NCI-H2107 treated with DMSO at 0.1 percent for 48 hours (cell line): ENCODE measurements around the gene NUCKS1.

Experiments
- DNase-seq: peaks from one replicate; lab custom pipeline; 2025; ENCODE audit not compliant: unreplicated experiment; lab: John Stamatoyannopoulos, UW

The NUCKS1 gene, protein sequence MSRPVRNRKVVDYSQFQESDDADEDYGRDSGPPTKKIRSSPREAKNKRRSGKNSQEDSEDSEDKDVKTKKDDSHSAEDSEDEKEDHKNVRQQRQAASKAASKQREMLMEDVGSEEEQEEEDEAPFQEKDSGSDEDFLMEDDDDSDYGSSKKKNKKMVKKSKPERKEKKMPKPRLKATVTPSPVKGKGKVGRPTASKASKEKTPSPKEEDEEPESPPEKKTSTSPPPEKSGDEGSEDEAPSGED

DNA sequence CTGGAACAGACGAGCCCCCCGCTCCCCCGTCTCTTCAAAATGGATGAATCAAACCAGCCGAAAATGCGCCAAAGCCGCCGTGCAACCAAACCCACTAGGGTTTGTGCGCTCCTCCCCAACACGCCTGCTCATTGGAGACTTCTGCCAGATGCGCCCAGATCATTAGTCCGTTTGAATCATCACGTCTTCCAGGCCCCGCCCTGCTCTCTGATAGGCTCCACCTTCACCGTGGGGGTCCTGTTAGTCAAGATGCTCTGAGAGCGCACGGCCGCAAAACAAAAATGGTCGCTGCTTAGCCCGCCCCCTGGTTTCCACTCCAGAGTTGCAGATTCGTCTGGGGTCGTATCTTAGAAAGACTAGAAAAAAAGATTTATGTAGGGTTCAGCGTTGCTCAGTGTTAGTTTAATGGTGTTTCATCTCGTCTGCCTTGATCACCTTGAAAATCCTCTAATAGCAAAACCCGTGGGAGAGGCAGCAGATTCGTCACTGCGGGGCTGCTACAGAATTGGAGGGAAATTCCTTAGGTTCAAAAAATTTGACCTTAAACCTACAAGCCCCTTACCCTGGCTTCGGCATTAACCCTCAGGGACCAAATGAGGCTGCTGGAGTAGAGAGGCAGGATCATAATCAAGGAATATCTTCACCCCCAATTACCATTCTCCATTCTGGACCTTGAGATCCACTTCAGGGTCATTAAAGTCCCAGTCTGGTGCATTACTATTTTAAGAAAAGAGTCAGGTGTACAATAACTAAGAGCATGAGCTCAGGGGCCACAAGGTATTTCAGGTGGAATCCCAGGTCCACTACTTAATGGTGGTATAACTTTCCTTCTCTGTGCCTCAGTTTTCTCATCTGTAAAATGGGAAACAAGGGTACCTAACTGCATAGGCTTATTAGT lies at the start of gene NUCKS1:
TSS of gene NUCKS1 (minus strand) at position 45 of the 898 bp plus-strand sequence. CDS start 209 bp downstream, outside the sequence.
- DNase-seq, result peak; percentile 98

DNA sequence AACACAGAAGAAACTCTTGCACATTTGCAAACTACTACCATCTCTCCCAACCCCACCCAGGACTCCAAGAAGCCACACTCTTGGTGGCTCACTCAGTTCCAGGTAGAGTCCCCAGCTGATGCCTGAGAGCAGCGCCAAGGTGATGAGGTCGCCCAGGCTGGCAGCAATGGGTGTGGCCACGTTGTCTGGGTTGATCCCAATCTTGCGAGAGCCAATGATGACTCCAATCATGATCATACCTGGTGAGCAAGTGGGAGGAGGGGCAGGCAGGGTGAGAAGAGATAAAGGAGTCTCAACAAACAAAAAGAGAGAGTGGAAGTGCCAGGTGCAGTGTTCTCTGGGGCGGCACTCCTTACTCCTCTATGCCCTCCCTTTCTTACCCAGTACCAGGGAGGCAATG lies 48.6 kb upstream of the NUCKS1 start:
- no peak for DNase-seq

DNA sequence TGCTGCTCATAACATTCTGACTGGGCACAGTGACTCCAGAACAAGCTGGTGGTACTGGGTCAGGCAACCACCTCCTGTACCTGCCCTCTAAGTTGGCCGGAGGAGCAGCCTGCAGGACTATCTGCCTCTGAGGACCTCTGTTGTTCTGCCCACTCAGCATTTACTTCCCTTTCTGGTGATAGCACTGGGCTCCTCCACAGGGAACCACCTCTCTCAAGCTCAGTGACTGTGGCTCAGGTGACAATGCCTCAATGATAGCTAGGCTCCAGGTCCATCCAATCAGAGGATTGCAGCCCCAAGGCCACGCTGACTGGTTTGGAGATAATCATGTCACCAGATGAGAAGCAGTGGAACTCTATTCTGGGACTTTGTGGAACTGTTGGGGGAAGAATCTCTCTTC lies 47.2 kb upstream of the NUCKS1 start:
- DNase-seq, result no peak

- no peak for DNase-seq
Observed at GRCh38 chr1:205794011-205794730, 44.2 kb upstream of the NUCKS1 start.

DNA sequence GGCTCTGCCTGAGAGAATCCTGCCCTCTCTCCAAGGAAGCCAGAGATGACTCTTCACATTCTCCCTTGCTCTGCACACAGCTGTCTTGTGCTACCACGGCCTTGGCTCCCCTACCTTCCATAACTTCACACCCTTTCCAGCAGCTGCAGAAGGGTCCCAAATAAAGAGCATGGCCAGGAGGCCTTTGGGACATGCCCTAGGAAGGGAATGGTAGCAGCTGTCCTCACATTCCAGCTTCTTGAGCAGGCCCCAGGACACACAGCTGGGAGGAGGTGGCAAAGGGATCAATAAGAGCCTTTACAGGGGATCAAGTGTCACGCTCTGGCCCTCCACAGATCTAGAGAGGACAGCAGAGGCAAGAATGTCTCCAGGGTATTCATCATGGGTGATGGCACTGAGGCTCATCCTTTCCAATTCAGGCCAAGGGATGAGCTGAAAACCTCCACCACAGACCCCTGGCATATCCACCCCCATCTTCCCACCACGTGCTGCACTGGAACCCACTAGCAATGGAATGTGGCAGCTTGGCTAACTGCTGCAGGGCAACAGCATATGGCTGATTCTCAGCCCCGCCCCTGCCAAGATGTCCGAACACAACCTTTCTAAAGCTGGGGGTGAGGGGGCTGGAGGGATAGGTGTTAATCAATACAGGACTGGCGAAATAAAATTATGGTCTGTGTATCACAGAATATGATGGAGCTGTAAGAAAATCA lies 43.1 kb upstream of the NUCKS1 start:
- DNase-seq, result no peak

DNA sequence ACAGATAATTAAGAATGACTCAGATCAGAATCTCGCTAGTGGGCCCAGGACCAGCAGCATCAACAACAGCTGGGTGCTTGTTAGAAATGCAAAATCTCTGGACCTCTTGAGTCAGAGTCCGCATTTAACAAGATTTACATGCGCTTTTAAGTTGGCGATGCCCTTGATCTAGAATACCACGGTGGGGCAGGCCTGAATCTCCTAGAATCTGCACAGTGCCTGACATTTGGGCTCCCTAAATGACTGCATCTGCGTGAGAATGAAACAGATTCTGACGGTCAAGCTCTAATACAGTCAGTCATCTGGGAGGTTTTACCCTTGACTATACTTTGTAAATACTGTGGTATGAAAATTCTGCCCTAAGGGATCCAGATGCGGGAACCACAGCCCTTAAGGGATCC lies 42.5 kb upstream of the NUCKS1 start:
- no peak for DNase-seq

- peak; percentile 62 for DNase-seq
Observed at GRCh38 chr1:205791568-205792180, 41.7 kb upstream of the NUCKS1 start.

- DNase-seq, result no peak
Observed at GRCh38 chr1:205787287-205787916, 37.4 kb upstream of the NUCKS1 start.

- no peak for DNase-seq
Observed at GRCh38 chr1:205786601-205787000, 36.6 kb upstream of the NUCKS1 start.

- DNase-seq, result no peak
Observed at GRCh38 chr1:205785446-205785845, 35.5 kb upstream of the NUCKS1 start.

DNA sequence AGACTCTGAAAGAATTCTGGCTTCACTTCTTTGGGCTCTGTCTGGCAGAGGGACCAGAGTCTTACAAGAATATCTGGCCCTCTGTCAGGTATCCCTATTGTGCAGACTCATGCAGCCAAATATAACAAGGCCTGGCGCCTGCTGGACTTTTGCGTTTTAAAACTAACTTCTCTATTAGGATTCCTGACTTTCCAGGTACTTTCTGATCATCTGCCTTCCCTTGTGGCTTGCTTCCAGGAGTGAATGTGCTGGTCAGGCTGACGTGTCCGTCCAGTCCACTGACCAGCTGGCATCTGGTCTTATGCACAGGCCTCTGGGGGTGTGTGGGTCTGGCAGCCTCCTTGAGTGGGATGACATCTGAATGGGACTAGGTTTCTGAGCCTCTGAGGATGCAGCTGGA lies 33.9 kb upstream of the NUCKS1 start:
- no peak for DNase-seq

DNA sequence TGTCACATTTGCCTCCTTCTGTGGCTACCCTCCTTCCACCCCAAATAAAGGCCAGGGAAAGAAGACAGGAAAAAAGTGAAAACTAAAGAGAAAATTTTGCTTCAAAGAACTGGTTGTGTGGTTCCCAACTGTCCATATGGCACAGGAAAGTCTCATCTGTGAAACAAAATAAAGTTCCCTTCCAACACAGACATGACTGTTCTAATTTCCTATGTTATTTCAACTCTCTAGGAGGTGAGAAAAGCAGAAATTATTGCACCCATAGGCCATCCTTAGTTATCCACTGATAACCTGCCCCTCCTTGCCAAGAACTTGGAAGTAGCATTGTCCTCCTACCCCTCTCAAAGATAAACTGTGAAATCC lies 33.4 kb upstream of the NUCKS1 start:
- no peak for DNase-seq

- DNase-seq, result no peak
Observed at GRCh38 chr1:205782627-205783432, 32.8 kb upstream of the NUCKS1 start.

DNA sequence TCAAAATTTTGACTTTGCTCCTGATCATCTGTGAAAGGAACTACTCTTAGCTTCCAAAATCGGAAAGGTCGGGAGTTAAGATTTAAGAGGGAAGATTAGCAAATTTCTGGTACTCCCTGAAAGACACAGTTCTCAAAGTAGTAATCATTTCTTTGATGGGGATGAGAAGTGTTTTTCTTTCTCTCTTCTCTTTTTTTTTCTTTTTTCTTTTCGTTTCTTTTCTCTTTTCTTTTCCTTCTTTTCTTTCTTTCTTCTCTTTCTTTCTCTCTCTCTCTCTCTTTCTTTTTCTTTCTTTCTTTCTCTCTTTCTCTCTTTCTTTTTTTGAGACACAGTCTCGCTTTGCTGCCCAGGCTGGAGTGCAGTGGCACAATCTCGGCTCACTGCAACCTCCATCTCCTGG lies 30.4 kb upstream of the NUCKS1 start:
- DNase-seq, result no peak

DNA sequence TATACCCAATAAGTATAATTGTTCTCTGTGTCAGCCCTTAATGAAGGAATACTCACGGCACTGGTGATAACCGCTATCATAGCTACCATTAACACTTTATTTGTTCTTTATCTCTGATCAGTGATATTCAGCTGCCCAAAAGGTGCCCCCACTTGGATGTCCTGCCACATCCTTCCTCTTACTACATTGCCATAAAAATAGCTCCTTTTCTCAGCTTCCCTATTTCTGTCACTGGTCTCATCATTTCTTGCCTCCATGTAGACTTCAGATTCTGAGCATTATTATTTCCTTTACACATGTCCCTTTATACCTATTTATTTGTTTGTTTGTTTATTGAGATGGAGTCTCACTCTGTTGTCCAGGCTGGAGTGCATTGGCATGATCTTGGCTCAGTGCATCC lies 28.0 kb upstream of the NUCKS1 start:
- DNase-seq, result no peak

- no peak for DNase-seq
Observed at GRCh38 chr1:205775717-205776056, 25.7 kb upstream of the NUCKS1 start.

DNA sequence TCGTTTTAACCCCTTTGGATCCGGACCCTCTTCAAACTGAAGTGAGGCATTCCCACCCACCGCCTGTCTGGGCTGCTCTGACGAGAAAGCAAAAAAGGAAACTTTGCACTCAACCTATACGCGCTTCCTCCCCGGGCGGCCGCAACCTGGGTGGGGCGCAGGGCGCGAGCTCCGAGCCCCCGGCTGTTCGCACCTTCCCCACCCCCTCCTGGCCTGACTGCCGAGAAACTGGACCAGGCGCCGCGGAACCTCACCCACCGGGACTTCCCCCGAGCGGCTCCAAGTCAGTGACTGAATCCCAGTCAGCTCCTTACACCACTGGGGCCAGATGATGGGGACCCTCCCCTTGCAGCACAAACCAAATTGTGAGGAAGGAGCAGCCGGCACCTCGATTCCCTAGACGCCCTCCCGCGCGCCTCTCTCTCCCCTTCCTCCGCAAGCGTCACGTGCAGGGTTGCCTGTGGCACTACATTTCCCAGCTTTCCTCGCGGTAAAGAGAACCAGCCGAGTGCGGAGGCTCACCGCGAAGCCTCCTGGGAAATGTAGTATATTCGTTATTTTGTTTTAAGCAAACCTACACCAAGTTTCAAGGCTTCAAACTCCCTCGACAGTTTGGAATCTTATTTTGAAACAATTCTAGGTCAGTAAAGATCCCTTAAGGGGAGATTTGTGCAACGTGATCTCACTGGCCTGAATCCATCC lies 25.2 kb upstream of the NUCKS1 start, which contains the start of gene RAB29:
TSS of gene RAB29 (minus strand) at position 468 of the 702 bp plus-strand sequence. CDS start 526 bp downstream, outside the sequence.
- peak; percentile 77 for DNase-seq

GRCh38 chr1:205774198-205775014 lies 24.4 kb upstream of the NUCKS1 start:
- no peak for DNase-seq
